Renal cortical epithelial cell (primary cell): ENCODE results near the gene PDXK. TPM values are rescaled to one million over a fixed set of nuclear protein-coding genes. Genes with fewer than 3 reads are reported as not detected.
A peak's percentile ranks its signal among the peaks of the same experiment; 100 is the strongest.

Experiments used
- DNase-seq: peaks from one replicate; pipeline ENCODE4 v3.0.0-alpha.2; 2011; ENCODE audit warnings: low read depth
- total RNA-seq: library from RNA; depleted of rRNA; stranded (reverse); fragments of >200 nt; gene quantifications from 2 replicates; pipeline ENCODE4 v1.2.3, GENCODE V29; 2014

Gene PDXK
- total RNA-seq, 1 donor from 2014 or later: 390 TPM

DNA sequence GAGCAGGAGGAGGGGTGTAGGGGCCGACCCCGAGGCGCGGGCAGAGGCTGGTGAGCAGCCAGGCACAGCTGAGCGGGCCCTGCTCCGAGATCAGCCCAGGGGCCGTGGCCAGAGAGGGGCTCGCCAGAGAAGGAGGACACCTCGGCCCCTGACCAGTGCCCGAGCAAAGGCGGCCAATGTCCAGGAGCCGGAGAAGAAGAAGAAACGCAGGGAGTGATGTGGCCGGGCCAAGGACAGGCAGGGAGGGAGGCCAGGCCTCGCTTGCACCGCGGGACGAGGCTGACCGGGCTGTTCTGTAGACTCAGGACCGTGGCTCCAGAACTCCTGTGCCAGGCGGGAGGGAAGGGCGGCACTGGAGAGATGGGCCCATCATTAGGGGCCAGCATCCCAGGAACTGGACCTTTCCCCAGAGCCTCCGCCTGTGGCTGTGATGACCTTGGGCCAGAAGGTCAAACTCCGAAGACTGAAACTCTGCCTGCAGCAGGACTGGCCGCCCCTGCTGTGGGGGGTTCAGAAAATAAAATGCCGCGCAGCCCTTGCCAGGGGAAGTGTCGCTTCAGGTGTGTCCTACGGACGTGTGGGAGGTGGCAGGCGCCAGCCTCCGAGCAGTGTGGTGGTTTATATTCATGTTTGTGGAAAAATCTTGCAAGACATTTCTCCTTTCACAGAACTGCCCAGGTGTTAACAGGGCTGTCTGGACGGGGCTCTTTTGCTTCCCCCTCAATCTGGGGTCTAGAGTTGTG is 84.8 kb downstream of the PDXK start:
- DNase-seq: no peak

DNA sequence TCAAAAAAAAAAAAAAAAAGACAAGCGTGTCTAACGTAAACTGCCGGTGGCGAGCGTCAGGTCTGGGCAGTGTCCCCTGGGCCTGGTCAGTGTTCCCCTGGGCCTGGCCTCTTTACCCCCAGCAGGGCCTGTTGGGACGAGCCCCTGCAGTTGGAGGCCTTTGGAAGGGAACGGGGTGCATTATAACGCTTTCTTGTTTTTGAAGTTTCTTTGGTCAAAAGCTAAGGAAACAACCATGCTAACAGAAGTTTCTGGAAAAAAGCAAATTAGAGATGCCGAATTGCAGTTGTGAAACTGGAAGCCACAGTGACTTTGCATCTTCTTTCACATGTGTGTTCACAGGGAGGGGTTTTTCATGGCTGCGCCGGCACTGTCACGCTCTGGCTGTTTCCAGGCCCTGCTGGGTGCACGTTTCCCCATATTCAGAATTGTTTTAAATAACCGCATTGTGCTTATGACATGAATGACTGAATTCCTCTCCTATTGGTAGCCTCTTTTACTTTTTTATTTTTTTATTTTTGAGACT is 86.4 kb downstream of the PDXK start:
- no peak for DNase-seq

DNA sequence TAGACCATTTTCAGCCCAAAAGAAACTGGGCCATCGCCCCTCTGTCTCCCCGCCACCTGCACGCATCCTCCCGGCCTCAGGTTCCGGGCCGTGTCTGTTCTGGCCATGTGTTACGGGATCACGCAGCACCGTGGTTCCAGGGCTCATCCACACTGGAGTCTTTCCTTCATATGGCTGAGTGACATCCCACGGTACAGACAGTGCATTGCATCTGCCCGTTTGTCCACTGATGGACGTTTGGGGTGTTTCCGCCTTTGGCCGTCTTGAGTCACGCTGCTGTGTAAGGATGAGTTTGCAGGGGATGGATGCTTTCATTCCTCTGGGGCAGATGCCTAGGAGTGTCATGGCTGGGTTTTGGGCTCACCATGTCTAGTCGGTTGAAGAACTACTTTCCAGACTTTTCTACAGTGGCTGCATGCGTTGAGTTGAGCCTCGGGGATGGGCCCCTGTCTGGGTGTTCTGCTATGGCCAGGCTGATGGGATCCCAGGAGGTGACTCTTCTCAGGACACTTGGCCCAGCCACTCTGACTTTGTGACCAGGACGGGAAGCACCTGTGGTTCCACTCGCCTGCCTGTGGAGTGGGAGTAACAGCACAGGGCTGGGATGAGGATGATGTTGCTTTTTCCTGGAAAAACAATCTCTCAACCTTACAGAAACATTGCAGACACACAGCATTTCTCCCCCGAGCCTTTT is 87.2 kb downstream of the PDXK start:
- no peak for DNase-seq

DNA sequence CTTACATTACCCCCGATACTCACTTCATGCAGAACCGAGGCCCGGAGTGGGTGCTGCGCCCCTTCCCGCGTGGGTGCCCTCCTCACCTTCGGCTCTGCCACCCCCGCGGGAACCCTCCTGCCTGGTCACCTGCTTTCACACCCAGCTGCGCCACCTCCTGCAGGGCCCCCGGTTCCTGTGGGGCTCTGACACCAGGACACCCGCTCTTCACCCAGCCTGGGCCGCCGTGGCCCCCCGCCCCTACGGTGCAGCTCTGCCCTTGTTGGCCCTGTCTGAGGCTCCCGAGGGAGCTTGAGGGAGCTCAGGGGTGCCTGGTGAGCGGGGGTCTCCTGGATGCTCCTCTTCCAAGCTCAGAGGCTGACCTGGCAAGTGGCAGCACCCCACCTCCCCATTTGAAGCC is 89.4 kb downstream of the PDXK start:
- no peak for DNase-seq

DNA sequence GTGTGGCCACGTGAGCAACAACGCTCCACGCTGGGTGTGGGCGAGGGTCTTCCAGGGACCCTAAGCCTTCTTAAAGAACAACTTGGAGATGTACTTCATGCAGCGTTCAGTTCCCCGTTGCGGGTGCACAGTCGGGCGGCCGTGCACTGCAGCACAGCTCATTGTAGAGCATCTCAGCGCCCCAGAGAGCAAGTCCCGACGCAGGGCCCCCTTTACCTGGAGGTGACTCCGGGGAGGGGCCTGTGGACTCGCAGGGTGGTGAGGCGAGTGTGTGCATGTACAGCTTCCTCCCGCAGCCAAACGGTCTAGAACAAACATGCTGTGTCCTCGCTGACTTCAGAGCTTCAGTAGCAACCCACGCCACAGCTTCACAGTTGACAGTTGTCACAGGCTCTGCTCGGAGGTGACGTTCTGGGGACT is 89.9 kb downstream of the PDXK start:
- no peak for DNase-seq

DNA sequence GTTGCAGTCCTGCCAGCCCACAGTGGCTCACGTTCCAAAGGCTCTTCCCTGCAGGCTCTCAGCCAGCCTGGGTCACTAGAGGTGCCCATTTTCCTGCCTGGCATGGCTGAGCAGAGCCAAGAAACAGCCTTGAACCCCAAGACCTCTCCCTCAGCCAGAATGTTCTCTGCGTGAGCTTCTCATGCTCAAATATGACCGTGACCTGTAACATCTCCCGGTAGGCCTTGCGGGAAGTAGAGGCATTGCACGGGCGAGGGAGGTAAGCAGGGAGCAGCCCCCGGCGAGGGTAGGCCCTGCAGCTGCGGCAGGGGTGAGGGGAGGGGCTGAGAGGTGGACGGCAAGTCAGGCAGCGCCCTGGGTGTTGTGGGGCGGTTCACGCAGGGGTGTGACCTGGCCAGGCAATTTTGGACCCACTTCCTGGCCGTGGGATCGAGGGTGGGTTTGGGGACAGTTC is 90.4 kb downstream of the PDXK start:
- no peak for DNase-seq

DNA sequence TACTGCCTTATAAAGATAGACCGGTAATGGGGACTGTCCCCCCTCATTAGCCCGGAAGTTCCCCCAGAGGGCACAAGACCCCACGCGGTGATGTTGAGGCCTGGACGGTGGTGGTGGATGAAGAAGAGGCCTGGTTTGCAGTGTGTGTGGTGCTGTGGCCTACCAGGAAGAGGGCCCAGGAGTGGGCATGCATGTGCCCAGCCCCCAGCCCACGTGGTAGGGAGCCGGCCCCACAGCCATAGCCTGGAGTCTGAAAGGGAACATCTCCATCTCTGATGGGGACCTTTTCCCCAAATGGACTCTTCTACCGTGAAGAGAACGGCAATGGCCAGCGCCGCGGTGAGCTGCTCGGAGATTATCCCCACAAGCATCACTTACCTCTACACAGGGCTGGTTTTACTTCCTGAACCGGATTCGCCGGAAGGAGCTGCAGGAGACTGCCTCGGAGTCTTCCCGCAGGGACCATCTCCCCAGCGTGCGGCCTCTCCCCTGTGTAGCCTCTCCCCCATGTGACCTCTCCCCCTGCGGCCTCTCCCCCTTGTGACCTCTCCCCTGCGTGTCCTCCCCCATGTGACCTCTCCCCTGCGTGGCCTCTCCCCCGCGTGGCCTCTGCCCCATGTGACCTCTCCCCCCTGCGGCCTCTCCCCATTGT is 91.0 kb downstream of the PDXK start:
- no peak for DNase-seq

DNA sequence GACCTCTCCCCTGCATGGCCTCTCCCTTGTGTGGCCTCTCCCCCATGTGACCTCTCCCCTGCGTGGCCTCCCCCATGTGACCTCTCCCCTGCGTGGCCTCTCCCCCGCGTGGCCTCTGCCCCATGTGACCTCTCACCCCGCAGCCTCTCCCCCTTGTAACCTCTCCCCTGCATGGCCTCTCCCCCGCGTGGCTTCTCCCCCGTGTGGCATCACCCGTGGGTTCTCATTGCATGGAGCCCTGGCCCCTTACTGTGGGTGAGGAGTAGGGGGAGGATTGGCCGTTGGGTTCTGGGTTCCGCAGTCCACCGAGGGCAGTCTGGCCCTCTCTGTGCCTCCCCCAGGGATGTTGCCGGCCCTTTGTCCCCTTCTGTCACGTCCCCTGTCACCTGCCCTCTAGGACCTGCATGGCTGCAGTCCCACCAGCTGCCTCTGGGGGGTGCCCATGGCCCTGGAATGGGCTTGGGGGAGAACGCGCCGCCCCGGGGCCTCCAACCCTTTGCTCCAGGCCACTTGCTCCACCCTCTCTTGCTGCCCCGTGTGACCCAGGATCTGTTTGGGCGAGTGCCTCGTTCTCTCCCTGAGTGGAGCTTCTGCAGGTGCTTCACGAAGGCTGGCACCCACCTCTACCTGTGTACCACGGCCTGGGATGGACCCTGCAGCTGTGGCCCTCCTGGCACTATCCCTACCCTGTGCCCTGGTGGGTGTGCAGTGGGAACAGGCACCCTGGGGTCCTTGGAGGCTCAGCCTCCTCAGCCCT is 91.8 kb downstream of the PDXK start:
- peak; percentile 19 for DNase-seq

DNA sequence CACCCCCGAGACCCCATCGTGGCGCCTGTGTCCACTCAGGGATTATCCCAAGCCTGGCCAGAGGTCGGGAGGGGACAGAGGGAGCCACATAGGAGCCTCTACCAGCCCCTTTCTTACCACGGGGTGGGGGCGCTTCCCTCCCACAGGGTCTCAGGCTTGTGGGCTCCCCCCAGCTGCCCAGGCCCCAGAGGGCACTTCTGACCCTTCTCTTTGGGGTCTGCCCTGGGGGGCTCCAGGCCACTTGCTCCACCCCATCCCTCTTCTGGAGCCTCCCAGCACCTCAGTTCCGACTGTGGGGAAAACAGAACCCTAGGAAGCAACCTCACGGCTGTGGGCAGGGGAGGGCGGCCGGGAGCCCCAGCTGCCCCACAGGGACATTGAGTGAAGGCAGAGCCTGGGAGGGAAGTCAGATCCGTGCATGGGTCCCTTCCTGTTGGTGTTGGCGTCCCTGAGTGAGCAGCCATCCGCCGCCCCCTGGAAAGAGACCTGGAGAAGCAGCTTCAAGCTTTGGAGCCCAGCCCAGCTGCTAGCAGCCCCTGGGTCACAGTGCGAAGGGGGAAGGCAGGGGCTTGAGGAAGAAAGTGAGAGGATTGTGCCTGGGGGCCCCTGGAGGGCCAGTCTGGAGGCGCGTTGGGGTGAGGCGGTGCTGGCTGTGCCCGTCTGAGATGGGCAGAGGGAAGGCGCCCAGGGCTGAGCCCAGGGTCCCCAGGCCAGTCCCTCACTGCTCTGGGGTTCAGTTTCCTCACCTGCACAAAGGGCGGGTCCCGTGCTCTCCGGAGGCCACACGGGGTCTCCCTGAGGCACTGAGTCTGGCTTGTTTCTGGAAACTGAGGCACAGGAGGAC is 92.6 kb downstream of the PDXK start:
- no peak for DNase-seq

Other genes starting within 250 kb of the PDXK start
- gene HSF2BP, start 59.6 kb upstream of the PDXK start, total RNA-seq: 2.6 and 3.8 TPM in 2 replicates
- 24.2 and 26.4 TPM in 2 replicates for gene RRP1B, start 59.6 kb upstream of the PDXK start, total RNA-seq
- 4.2 and 4.9 TPM in 2 replicates for gene CSTB, start 57.2 kb downstream of the PDXK start, total RNA-seq
- gene RRP1, start 70.4 kb downstream of the PDXK start, total RNA-seq: 17.2 and 26.4 TPM in 2 replicates
- 68.2 and 179 TPM in 2 replicates for gene AGPAT3, start 146.1 kb downstream of the PDXK start, total RNA-seq